Measurements from ENCODE around the gene NEURL1.

Gene NEURL1

DNA sequence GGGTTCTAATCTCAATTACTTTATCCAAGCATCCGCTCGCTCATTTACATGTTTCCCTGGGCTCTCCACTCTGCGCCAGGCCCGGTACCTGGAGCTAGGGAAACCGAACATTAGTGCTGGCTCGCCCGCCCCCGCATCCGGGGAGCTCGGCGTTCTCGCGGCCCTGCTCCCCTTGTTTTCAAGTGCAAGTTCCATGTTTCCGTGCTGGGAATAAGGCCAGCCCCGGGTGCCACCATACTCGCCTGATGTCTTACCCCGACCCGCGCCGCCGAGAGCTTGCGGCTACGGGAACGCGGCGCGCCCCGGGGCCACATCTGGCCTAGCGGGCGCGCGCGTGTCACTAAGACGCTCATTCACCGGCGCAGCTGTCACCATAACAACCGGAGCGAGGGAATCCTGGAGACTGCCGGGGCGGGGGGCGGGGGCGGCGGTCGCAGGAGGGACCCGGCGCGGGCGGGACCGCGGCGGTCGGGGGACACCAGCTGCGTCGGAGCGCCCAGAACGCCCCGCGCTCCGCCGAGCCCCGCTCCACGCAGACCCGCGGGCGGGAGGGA is at the start of gene NEURL1:
Gene NEURL1 (plus strand): TSS at position 344 of the 554 bp plus-strand sequence. CDS start 683 bp downstream, outside the sequence.
- no peak for DNase-seq (ENCODE audit: low read depth in 2 of 2)

DNA sequence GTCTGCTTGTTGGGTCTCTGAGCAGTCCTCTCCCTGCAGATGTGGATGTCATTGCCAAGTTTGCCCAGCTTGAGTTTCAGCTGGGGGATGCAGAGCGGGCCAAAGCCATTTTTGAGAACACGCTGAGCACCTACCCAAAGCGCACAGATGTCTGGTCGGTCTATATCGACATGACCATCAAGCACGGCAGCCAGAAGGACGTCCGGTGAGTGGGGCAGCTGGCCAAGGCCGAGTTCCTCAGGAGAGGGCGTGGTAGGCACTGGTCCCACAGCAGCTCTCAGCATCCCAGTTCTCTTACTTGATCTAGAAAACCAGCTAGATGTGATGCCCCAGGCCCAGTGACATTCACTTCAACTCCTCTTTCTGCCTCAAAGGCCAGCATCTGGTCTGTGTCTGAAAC is 49.0 kb upstream of the NEURL1 start:
- no peak for DNase-seq (ENCODE audit: low read depth in 2 of 2)

DNA sequence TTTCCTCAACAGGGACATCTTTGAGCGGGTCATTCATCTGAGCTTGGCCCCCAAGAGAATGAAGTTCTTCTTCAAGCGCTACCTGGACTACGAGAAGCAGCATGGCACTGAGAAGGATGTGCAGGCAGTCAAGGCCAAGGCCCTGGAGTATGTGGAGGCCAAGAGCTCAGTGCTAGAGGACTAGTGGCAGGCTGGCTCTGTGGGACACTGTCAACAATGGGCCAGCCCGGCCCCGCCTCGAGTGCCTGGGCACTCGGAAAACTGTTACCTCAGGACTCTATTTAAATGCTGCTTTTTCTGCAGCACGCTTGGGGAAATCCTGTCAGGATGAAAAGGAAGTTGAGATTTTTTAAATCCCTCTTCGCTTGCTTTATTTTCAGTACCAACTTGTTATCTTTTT is 48.1 kb upstream of the NEURL1 start:
- no peak for DNase-seq (ENCODE audit: low read depth in 2 of 2)

GRCh38 chr10:103445767-103446567 is 47.5 kb upstream of the NEURL1 start:
- DNase-seq (ENCODE audit: low read depth in 2 of 2), result no peak

DNA sequence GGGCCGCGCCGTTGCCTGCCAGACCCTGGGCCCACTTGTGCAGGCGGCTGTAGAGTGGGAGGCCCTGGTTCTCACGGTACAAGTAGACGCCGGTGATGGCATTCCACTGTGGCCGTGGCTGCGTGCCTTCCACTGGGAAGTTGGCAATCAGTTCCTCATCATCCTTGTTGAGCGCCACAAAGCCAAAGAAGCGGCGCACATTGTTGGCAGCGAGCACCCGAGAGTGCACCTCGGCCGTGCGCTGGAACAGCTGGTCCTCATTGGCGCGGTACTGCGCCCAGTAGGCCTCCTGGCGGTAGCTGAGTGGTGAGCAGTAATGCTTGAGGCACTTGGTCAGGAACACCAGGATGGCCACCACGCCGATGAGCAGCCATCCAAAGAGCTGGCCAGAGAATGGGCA is 46.3 kb upstream of the NEURL1 start:
- no peak for DNase-seq (ENCODE audit: low read depth in 2 of 2)

GRCh38 chr10:103448746-103449145 is 44.8 kb upstream of the NEURL1 start:
- no peak for DNase-seq (ENCODE audit: low read depth in 2 of 2)

- DNase-seq (ENCODE audit: low read depth in 2 of 2), result no peak
These were observed 44.0 kb upstream of the NEURL1 start for GRCh38 chr10:103449208-103450144.

DNA sequence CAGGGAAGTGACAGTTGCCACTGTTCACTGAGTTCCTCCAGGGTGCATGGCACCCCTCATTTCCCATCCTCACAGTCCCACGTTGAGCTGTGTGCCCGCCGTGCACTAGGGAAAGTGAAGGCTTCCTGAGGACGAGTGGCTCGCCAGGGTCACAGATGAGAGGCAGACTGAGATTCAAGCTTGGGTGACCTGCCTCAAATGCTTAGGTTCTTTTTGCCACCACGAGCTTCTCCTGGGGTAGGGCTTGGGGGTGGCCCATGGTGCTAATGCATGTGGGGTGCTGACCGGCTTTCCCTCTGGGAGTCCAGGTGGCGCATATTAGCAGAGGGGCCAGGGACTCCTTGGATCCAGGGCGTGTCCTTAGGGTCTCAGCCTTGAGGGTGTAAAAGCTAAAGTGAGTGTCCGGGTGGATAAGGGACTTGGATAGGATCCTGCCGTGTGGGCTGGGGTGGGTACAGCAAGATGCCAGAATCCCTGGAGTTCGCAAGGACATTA is 43.3 kb upstream of the NEURL1 start:
- no peak for DNase-seq (ENCODE audit: low read depth in 2 of 2)

GRCh38 chr10:103451091-103451813 is 42.3 kb upstream of the NEURL1 start:
- DNase-seq (ENCODE audit: low read depth in 2 of 2), result peak; percentile 19 to 21

DNA sequence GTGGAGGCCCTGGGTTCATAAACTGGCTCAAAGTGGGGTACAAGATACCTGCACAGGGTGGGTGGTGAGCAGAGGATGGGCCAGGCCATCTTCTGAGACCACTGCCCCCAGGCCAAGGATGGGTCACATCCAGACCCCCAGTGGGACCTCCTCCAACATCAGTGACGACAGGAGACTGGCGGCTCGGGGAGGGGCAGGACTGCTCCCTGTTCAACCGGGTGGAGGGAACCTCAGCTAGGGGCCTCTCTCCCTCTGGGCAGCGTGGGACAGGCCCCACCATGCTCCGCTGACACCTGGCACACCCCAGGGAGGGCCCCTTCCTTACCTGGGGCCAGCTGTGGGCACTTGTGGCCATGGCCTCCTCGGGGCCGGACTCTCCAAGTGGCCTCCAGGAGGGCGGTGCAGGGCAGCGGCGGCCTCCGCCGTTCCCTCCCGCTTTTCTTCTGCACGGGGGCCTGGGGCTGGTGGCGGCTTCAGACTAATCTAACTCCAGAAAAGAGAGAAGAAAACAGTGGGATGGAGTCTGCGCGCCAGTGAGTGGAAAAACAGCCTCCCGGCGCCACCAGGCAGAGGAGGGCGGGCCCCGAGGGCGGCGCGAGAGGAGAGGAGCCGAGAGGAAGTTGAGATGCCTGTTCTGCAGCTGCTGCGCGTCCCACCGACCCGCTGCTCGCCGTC is 41.5 kb upstream of the NEURL1 start, which contains the start of gene CALHM2:
Gene CALHM2 (minus strand): TSS at position 540 of the 675 bp plus-strand sequence. CDS start 2,429 bp downstream, outside the sequence.
- peak; percentile 22 to 29 for DNase-seq (ENCODE audit: low read depth in 2 of 2)

GRCh38 chr10:103452506-103453230 is 40.8 kb upstream of the NEURL1 start:
- DNase-seq (ENCODE audit: low read depth in 2 of 2), result no peak

GRCh38 chr10:103454026-103454425 is 39.5 kb upstream of the NEURL1 start:
- DNase-seq (ENCODE audit: low read depth in 2 of 2), result no peak

GRCh38 chr10:103455235-103455634 is 38.3 kb upstream of the NEURL1 start:
- DNase-seq (ENCODE audit: low read depth in 2 of 2), result no peak

GRCh38 chr10:103456074-103456660 is 37.3 kb upstream of the NEURL1 start:
- no peak for DNase-seq (ENCODE audit: low read depth in 2 of 2)

- DNase-seq (ENCODE audit: low read depth in 2 of 2), result no peak
These were observed 36.3 kb upstream of the NEURL1 start for GRCh38 chr10:103457176-103457712.

- no peak for DNase-seq (ENCODE audit: low read depth in 2 of 2)
These were observed 35.5 kb upstream of the NEURL1 start for GRCh38 chr10:103457896-103458583.

DNA sequence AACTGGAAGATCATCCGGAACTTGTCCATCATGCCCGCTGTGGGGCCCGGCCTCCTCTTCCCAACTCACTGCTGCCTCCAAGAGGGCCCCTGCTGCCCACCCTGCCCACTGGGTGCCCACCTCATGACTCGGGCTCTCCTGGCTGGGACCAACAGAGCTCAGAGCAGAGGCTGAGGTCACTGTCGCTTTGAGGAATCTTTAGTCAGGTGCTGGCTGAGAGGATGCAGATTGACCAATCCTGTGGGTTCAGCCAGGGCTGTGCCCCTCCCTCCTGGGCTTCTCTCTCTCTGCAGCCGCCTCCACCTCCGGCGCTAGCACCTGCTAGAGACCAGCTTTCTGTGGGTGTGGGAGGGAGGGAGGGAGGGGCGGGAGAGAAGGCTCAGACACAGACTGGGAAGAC is 34.8 kb upstream of the NEURL1 start, which contains the start of gene CALHM1:
Gene CALHM1 (minus strand): TSS at position 181 of the 400 bp plus-strand sequence. CDS start 149 bp downstream, at position 32.
- no peak for DNase-seq (ENCODE audit: low read depth in 2 of 2)

GRCh38 chr10:103459615-103460014 is 33.9 kb upstream of the NEURL1 start:
- no peak for DNase-seq (ENCODE audit: low read depth in 2 of 2)

GRCh38 chr10:103463499-103463898 is 30.0 kb upstream of the NEURL1 start:
- DNase-seq (ENCODE audit: low read depth in 2 of 2), result no peak

Data from stimulated activated CD8-positive, alpha-beta memory T cell treated with anti-CD3 and anti-CD28 coated beads, Interleukin-7, amount 100 ng/mL, for 1 hour (primary cell).